Stimulated activated CD4-positive, alpha-beta T cell treated with anti-CD3 and anti-CD28 coated beads, Interleukin-12 subunit alpha, Interleukin-12 subunit beta, amount 100 ng/mL, for 48 hours (primary cell): ENCODE data around the gene SORBS2.

ENCODE experiments used
- DNase-seq, 3 donors: peaks; one replicate each; pipeline ENCODE4 v3.0.0-alpha.2; 2020; ENCODE audit warnings: low read depth in 2 of 3, low spot score in 1 of 3

SORBS2 gene

DNA sequence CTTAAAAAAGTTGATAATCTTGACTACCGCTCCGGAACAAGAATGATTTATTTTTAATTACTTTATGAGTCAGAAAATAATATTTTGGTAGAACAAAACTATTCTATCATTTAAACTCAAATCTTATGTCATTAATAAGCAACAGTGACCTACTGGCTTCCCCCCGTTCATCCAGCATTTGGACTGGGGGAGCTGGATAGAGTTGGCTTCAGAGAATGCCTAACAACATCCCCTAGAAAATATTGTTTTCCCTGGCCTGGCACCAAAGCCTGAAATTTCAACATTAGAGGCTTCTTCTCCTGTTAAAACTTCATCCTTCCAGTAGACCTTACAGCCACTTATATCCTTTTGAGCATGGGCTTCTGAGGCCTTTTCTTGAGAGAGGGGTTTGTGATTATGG is 221.0 kb downstream of the SORBS2 start:
- DNase-seq, result no peak

DNA sequence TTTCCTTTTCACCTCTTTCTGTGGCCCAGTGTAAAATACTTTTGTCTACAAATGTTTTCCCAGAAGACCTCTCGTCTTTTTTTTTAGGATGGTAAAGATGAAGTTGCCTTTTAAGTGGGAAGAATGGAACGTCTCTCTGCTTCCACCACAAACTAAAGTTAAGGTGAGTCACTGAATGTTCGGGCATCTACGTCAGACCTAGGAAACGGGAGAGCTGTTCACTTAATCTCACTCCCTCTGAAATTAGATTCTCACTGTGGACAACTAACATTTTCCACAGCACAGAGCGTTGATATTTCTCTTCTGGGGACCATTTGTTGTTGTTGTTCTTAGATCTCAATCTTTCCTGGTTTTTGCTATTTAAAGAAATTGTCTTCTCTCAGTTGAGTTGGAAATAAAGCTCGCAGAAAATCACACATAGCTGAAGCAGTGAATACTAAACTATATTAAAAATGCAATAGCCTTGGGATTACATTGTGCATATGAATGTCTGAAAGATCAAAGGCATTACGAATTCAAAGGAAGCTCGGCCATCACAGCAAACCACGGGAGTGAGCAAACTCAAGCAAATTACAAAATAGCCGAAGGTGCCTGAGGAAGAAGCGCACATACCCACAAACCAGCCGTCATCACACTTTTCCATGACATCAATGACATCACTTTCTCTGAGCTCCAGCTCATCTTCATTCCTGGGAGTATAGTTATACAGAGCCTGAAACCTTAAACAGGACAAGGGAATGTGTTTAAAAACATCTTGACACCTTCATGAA is 222.7 kb downstream of the SORBS2 start:
- no peak for DNase-seq

DNA sequence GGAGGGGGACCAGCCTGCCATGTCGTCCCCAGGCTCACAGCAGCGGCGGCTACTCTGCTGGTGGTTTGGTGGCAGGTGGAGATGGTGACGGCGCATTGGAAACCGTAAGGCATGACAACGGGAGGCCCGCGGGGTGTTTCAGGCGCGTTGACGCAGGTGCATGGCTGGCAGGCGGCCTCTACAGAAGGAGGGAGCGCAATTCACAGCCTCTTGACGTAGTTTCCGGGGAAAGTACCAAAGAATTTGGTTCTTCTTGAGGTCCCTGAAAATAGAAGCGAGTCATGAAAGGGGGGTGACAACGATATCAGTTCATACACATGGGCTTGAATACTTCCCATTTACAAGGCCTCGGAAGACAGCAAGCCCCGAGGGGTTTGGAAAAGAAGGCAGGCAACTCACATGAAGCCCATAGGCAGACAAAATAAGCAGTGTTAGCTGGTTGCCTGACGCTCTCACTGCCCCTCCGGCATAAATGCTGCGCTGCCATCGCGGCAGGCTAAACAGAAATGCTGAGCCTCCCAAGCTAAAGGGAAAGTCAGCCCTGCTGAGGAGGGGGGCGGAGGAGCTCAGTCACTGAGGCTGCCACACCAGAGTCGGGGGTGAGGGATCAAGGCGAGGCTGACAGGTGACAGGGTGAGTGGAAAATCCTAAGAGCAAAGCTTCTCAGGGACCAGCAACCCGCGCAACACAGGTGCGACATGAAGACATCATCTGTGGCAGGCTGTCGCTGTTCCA is 224.4 kb downstream of the SORBS2 start:
- DNase-seq, result peak; percentile 56 to 71 (median 60)

DNA sequence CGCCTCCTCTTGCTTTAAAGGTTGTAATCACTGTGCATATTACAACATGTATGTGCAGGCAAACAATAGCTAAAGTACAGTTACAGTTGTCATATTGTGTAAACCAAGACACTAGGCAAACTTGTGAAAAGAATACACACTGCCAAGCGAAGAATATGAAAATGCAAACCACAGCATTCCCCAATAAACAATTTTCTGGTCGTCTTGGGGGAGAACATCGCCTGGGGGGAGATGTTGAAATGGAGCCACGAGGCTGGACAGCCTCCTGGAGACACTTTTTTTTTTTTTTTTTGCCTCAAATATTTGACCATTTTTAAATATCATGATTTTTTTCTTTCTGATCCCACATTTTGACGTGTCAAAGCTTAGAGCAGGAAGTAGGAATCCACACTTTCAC is 225.0 kb downstream of the SORBS2 start:
- DNase-seq, result no peak

DNA sequence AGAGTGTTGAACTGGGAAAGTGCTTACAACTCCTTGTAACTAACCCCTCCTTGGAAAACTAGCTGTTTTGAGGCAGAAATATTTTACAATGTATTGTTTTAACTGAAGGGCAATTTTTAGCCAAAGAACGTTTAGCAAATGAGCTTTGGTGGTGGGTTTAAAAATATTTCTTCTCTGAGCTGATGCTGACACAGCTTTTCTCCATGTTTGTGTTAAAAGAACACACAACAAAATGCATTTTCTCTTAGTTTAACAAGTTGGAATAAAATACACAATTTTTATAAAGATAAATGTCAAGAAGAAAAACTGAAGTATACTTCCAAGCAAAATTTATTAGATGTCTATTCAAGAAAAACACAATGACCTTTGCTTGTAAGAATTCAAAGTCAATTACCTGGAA is 226.8 kb downstream of the SORBS2 start:
- no peak for DNase-seq

DNA sequence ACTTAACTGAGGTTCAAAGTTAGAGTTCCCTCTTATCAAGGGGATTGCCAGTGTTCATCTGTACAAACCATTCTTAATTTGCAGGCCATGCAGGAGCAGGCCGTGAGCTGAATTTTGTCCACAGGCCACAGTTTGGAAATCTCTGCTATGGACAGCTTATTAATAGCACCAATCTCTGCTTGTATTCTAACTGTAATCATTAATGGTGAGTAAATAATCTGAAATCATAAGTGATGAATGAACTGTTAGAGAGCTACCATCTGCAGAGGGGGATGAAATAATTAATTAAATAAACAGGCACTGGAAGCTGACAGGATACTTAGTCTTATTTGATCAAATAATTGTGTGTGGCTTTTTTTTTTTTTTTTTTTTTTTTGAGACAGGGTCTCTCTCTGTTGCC is 228.2 kb downstream of the SORBS2 start:
- no peak for DNase-seq

DNA sequence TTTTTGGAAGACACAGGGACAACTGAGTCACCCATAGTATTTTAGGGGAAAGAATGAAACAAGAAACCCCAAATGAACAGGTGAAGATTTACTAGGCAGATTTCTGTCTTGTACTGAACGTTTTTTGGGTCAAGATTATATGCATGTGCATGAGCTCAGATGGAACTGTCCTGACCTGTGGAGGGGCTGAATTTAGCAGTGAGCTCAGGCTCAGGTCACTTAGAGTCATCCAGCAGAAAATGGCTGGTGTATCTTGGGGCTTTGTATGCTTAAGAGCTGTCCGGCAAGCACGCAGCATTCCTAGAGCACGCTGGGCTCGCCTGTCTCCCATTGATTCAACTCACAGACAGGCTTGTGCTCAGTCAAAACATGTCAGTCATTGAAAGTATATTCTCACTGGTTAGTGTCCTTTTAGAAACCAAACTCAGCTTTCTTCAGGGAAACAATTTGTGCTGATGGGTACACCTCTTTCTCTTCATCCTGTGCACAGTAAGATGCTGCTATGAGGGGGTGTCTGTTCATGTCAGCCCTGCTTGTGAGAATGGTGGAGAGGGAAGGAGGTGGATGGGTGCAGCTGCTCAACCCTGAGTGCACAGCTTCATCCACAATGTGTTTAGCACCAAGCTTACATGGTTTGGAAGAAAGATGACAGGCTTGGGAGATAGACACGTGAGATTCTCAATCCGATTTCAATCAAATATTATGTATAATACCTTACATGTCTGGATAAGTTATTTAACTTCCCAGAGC is 229.2 kb downstream of the SORBS2 start:
- no peak for DNase-seq

DNA sequence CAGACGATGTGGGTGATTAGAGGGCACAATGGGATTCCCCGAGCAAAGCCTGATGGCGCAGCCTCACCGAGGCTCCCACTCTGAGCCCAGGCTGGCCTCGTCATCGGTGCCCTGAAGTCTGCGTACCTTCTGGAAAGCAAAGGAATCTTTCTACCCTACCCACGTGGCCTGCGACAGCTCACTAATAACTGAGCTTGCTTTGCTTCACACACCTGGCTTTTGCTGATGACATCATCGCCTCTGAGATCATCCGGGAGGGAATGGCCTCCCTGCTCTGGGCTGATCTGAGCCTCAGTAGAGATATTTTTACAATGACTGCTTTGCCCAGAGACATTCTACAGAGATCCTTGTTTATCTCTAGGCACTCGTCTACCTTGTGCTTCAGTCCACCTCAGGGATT is 231.3 kb downstream of the SORBS2 start:
- DNase-seq, result no peak

DNA sequence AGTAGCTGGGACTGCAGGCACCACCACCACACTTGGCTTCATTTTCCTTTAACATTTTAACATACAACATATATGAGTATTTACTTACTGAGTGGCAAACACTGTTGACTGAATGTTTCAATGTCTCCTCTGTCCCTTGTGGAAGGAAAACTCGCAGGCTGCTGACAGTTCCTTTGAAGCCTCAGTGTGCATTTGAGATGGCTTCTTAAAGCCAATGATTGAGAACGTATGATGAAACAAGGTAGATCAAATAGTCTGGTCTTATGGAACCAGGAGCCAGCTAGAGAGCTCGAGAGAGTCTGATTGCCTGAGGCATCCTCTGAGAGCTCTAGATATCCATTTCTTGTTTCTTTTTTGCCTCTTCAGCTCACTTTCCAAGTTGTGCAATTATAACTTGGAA is 233.7 kb downstream of the SORBS2 start:
- no peak for DNase-seq

DNA sequence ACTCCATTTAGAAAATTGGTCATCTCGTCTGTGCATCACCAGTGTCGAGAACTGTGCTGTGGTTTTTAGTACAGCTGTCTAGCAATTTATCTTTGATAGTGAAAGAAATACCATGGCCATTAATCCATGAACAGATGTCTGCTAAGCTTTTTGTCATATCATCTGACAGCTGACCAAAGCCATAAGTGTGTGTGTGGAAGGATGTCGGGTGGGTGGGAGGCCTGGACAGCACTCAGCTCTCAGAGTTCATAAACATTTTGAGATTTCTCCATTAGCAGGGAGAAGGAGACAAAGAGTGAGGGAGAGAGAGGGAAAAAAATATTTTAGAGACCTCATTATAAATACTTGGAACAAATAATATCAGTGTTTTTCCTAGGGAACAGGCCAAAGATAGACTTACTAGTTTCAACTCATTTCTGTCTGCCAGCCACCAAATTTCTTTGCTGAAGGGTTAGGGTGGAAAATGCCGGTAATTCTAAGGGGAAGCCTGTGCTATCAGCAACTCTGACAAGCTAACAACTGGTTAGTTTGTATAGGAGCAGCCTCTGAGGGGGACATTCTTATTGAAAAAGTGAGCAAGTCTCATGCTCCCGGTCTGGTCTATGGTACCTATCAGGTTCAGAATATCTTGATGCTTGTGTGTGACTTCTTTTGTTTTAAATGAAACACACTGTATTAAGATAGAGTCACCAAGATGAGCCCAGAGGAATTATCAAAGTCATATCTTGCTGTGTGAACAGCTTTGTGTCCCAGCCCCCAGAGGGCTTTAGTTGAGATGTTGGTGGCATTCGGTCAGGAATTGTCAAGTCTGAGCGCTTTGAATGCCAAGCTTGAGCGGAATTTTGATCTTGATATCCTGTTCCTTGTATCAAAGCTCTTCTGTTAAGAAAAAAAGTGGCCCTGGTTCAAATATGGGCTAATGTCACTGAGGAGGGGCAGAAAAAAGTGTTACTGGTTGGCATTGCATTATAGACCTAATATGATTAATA is 234.7 kb downstream of the SORBS2 start:
- no peak for DNase-seq

DNA sequence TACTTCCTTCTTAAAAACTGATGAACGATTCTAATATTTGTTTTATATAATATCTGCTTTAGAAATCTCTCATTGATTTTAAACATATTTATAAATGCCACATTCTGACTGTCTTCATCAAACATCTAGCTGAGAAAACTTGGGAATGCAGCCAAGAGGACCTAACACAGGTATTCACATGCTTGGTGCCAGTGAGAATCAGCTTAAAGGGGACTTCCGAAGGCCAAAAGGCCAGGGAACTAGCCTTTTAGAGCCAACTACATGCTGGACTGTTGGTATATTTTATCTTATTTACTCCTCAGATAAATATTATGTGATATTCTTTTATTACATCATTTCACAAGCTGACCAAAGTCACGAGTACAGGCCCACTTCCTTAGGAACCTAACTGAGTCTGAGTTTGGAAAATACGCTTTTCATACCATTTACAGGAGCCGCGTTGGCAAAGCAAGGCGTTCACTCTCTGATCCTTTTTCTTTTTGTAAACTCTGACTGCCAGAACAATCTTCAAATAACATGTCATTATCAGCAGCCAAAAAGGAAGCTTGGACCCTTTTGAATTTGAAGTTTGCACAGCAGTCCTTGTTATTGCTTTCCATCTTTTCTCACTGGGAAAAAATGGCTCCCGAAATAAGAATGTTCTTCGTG is 235.6 kb downstream of the SORBS2 start:
- no peak for DNase-seq

DNA sequence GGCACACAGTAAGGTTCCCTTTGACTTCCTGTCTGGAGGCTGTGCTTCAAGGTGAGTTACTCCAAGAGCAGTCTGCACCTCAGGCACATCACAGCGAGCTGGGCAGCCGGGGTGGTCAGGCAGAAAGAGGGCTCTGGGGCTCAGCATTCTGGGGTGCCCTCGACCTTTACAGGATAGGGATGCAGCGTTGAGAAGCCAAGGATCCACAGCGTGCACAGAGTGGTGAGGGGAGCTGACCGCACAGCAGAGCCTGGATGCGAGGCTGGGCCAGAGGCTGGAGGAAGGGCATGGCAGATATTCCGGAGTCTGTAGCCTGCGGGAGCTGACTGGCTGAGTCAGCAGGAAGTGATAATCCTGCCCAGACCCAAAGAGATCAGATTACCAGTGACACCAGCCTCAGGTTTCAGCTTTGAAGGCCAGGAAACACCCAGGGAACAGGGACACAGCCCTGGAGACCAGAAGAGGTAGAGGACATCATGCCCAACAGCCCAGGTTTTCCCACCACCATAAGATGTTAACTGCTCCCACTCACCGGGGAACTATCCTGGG is 238.3 kb downstream of the SORBS2 start:
- no peak for DNase-seq

DNA sequence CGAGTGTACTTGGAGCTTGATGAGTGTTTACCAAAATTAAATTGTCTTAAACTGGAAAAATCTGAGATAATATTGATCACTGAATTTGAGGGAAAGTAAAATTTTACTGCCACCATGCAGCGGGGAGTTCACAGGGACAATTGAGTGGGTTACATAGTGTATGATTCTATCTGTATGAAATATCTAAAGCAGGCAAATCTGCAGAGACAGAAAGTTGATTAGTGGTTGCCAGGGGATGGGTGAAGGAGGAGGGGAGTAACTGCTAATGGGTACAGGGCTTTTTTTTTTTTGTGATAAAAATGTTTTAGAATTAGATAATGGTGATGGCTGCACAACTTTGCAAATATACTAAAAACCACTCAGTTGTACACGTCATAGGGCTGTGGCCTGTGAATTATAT is 241.3 kb downstream of the SORBS2 start:
- no peak for DNase-seq

DNA sequence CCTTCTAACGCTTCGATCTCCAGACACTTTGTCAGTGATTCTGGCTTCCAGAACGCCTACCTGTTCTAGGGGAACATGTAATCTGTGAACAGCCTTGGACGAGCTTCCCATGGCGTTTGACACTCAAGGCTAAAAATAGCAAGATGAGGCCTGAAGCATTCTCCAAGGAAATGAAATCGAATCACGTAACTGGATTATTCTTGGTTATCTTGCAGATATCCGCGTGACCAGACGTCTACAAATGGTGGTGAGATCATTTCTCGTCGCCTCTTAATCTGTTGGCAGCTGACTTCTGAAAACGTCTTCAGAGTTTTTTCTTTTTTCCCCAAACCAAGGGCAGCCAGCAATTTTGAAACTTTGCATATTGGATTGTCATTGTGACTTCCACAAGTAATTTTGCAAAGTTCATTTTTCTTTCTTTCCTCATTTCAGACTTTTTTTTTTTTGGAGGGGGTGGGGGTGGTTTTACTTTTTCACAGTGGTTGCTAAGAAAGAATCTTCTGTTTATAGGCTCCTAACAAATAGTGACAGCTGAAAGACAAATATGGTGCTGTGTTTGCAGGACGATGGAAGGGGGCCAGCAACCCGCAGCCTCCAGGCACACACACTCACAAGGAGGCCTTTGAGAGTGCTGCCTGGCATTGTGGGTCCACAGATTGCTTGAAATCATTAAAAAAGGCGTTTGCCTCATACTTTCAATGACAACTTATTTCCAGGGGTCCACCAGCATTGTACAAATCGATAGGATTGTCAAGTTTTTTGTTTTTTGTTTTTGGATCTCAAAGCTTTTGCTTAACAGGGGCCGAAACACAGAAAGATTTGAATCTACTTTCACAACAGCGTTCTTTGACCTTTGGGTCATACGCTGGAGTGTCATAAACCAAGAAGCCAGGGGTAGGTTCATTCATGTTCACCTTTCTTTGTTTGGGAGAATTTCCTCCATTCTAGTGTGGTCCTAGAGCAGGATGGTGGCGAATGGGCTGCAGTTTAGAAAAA is 244.3 kb downstream of the SORBS2 start:
- no peak for DNase-seq

DNA sequence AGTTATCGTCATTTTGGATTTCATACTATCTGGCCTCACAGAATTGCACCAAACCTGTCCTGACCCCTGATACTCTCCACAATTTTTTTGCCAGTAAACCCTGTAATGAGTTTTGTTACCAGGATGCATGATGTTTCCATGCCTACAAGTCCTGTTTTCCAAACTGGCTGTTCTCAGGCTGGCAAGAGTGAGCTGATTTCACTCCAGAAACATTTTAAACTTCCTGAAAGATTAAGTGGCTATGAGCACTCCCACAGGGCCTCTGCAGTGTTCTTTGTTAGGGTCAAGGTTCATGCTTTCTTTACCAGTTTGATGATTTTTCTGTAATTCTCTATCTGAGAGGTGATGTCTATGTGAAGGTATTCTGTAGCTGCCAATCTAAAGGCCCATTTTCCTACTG is 245.0 kb downstream of the SORBS2 start:
- no peak for DNase-seq

DNA sequence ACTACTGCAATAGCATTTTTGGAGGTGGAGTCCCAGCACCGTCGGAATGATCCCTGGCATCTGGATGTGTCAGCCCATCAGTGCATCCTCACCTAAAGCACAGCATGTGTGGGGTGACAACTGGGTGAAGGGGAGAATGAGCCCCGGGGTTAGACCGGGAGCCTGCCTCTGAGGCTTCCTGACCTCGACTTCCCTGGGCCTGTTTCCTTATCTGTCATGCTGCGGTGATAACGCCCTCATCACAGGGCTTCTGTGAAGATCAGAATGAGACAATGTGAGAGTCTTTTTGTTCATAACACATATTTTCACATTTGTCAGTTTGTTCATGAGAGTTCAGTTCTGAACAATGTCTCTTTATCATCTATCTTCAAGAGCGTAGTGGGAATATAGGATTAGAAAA is 245.6 kb downstream of the SORBS2 start:
- DNase-seq, result peak in 1 of 3 donors; percentile 12

DNA sequence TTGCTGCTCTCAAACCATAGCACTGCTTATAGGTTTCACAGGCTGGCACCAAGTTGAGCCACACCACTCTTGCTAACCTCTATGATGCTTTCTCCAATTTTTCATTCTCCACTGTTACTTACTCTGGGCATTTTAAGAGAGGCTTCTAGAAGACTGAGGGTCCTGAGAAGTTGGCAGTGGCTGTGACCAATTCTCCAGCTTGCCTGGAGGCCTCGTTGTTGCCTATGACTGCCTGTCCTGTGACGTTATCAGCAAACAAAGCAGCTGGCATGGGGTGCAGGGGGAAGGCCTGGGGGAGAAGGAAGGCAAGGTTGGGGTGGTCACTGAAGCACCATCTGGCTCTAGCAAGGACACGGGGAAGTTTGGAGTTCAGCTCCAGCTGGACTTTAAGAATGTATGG is 246.3 kb downstream of the SORBS2 start:
- no peak for DNase-seq

DNA sequence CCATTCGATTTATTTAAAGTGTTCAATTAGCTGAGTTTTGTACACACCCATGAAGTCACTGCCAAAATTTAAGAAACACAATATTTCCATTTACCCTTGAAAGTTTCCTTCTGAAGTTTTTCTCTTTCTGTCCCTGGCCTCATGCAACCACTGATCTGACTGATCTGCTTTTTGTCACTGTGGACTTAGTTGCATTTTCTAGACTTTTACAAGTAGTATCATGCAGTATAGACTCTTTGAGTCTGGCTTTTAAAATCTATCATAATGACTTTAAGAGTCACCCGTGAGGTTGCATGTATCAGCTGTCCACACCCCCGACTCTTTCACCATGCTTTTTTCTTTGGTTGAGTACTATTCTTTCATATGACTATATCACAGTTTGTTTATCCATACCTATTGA is 247.6 kb downstream of the SORBS2 start:
- DNase-seq, result no peak

DNA sequence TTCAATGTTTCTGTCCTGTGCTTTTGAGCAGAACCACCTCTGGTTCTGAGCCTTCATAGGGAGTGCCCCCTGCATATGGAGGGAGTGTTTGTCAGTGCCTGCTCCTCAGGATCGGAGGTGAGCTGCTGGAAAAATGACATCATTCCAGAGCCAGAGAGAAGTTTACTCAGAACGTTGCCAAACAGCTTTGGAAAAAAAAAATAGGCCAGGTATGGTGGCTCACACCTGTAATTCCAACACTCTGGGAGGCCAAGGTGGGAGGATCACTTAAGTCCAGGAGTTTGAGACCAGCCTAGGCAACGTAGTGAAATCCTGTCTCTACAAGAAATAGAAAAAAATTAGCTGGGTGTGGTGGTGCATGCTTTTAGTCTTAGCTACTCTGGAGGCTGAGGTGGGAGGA is 249.5 kb downstream of the SORBS2 start:
- no peak for DNase-seq
